IMR-90 (cell line): Measurements from ENCODE around the gene ABHD3. TPM values are rescaled to one million over a fixed set of nuclear protein-coding genes. Genes with fewer than 3 reads are reported as not detected.

Source experiments
- ATAC-seq: fragments of 200-7000 bp; cut with Tn5 transposase; 2 replicates; pipeline ENCODE4 v1.9.1; 2020; ENCODE audit warnings: low read depth, mild to moderate bottlenecking, moderate library complexity
- BruUV-seq: library from RNA; stranded (reverse); fragments of 400-500 nt; replicated peaks from 2 replicates; lab custom pipeline; 2021; lab: Mats Ljungman, UMichigan
- CTCF ChIA-PET: fragments of 300-600 bp; formaldehyde crosslinking; extraction: SDS; loops from one replicate; lab custom pipeline; 2021; ENCODE audit warnings: antibody characterized with exemption; lab: Yijun Ruan, JAX
- POLR2A ChIA-PET: fragments of 300-600 bp; sonication (Branson Sonifier 250); formaldehyde crosslinking; loops from one replicate; lab custom pipeline; 2022; ENCODE audit warnings: antibody characterized with exemption; ENCODE audit not compliant: unreplicated experiment; lab: Charles Lee
- DNase-seq: peaks from one replicate; pipeline ENCODE4 v3.0.0; 2013
- H2AFZ ChIP-seq: replicated peaks from 2 replicates; pipeline ENCODE3; 2013; ENCODE audit warnings: low read length, mild to moderate bottlenecking; ENCODE audit not compliant: poor library complexity
- H2AK5ac ChIP-seq: 2 replicates; pipeline ENCODE4 v1.6.1; 2013; ENCODE audit warnings: low read depth, low read length, inconsistent platforms
- H2AK9ac ChIP-seq: replicated peaks from 2 replicates; pipeline ENCODE3; 2013; ENCODE audit warnings: mild to moderate bottlenecking, low read depth, low read length, moderate library complexity; ENCODE audit not compliant: poor library complexity
- H2BK120ac ChIP-seq: 2 replicates; pipeline ENCODE4 v1.6.1; 2013; ENCODE audit warnings: low read depth, low read length, inconsistent platforms
- H2BK15ac ChIP-seq: 3 replicates; pipeline ENCODE4 v1.6.1; 2013; ENCODE audit warnings: low read depth, low read length, inconsistent platforms
- H2BK20ac ChIP-seq: 2 replicates; pipeline ENCODE4 v1.6.1; 2013; ENCODE audit warnings: low read depth, mild to moderate bottlenecking, inconsistent platforms, low read length, moderate library complexity
- H2BK5ac ChIP-seq: 2 replicates; pipeline ENCODE4 v1.6.1; 2013; ENCODE audit warnings: mild to moderate bottlenecking, low read depth, low read length, inconsistent platforms; ENCODE audit not compliant: poor library complexity, severe bottlenecking
- H3K14ac ChIP-seq: replicated peaks from 2 replicates; pipeline ENCODE4 v1.6.1; 2013; ENCODE audit warnings: low read depth, low read length, inconsistent platforms
- H3K18ac ChIP-seq: 2 replicates; pipeline ENCODE4 v1.6.1; 2013; ENCODE audit warnings: low read depth, low read length, control low read depth
- H3K23ac ChIP-seq: 2 replicates; pipeline ENCODE4 v1.6.1; 2013; ENCODE audit warnings: low read depth, low read length, inconsistent platforms
- H3K27ac ChIP-seq: 2 replicates; pipeline ENCODE4 v1.5.1; 2013; ENCODE audit warnings: mild to moderate bottlenecking, control low read depth, low read length; ENCODE audit not compliant: insufficient read depth
- H3K27me3 ChIP-seq: 2 replicates; pipeline ENCODE4 v1.6.1; 2013; ENCODE audit warnings: low read length; ENCODE audit not compliant: control insufficient read depth, insufficient read depth
- H3K36me3 ChIP-seq: 2 replicates; pipeline ENCODE4 v1.6.1; 2013; ENCODE audit warnings: low read length, mixed read lengths; ENCODE audit not compliant: control insufficient read depth, insufficient read depth
- H3K4ac ChIP-seq: 2 replicates; pipeline ENCODE4 v1.6.1; 2013; ENCODE audit warnings: low read depth, low read length, inconsistent platforms
- H3K4me1 ChIP-seq: 2 replicates; pipeline ENCODE4 v1.6.1; 2013; ENCODE audit warnings: low read length, mixed read lengths; ENCODE audit not compliant: control insufficient read depth, insufficient read depth
- H3K4me2 ChIP-seq: 2 replicates; pipeline ENCODE4 v1.6.1; 2013; ENCODE audit warnings: low read depth, mild to moderate bottlenecking, control low read depth, low read length, moderate library complexity
- H3K4me3 ChIP-seq: 2 replicates; pipeline ENCODE4 v1.5.1; 2013; ENCODE audit warnings: low read depth, mild to moderate bottlenecking, control low read depth, low read length, moderate library complexity; ENCODE audit not compliant: insufficient read depth
- H3K56ac ChIP-seq: 2 replicates; pipeline ENCODE4 v1.6.1; 2013; ENCODE audit warnings: low read length, inconsistent platforms; ENCODE audit not compliant: insufficient read depth; ENCODE audit errors: extremely low read depth
- H3K79me1 ChIP-seq, 2 experiments: 2 replicates each; pipeline ENCODE4 v1.6.1; 2013; ENCODE audit warnings: low read length in 2 of 2, inconsistent platforms in 1 of 2, low read depth in 1 of 2
- H3K9ac ChIP-seq: 2 replicates; pipeline ENCODE4 v1.6.1; 2013; ENCODE audit warnings: low read depth, low read length, control low read depth
- H3K9me1 ChIP-seq: 2 replicates; pipeline ENCODE4 v1.6.1; 2013; ENCODE audit warnings: low read length, inconsistent platforms; ENCODE audit not compliant: insufficient read depth
- H3K9me3 ChIP-seq: 2 replicates; pipeline ENCODE4 v1.6.1; 2013; ENCODE audit warnings: low read length; ENCODE audit not compliant: control insufficient read depth, insufficient read depth
- H4K20me1 ChIP-seq: 2 replicates; pipeline ENCODE4 v1.6.1; 2013; ENCODE audit warnings: low read length, inconsistent platforms; ENCODE audit not compliant: insufficient read depth
- H4K5ac ChIP-seq: 2 replicates; pipeline ENCODE4 v1.6.1; 2013; ENCODE audit warnings: mild to moderate bottlenecking, low read depth, low read length, control low read depth
- H4K8ac ChIP-seq, 2 experiments: 2 replicates each; pipeline ENCODE4 v1.6.1; 2013; ENCODE audit warnings: low read depth in 2 of 2, low read length in 2 of 2, control low read depth in 1 of 2, inconsistent platforms in 1 of 2
- H4K91ac ChIP-seq: 2 replicates; pipeline ENCODE4 v1.6.1; 2013; ENCODE audit warnings: low read depth, low read length, inconsistent platforms; ENCODE audit not compliant: insufficient read depth
- CEBPB ChIP-seq: IDR thresholded peaks from 2 replicates; pipeline ENCODE4 v1.6.1; 2012; ENCODE audit warnings: low read depth, low read length, improper control_type of control experiment
- CHD1 ChIP-seq: IDR thresholded peaks from 2 replicates; pipeline ENCODE4 v1.6.1; 2012; ENCODE audit warnings: low read depth, low read length, improper control_type of control experiment
- FOS ChIP-seq: fragments of 150-350 bp; IDR thresholded peaks from 2 replicates; pipeline ENCODE4 v1.6.1; 2016; ENCODE audit warnings: low read depth, low read length
- MAZ ChIP-seq: IDR thresholded peaks from 2 replicates; pipeline ENCODE4 v1.6.1; 2012; ENCODE audit warnings: low read depth, mild to moderate bottlenecking, low read length, improper control_type of control experiment, moderate library complexity, borderline replicate concordance
- MXI1 ChIP-seq: IDR thresholded peaks from 2 replicates; pipeline ENCODE4 v1.6.1; 2012; ENCODE audit warnings: low read depth, mild to moderate bottlenecking, low read length, moderate library complexity, borderline replicate concordance
- POLR2A ChIP-seq: IDR thresholded peaks from 2 replicates; pipeline ENCODE4 v1.6.1; 2012; ENCODE audit warnings: mild to moderate bottlenecking, low read depth, low read length
- RAD21 ChIP-seq: IDR thresholded peaks from 2 replicates; pipeline ENCODE4 v1.6.1; 2012; ENCODE audit warnings: low read length, improper control_type of control experiment
- RCOR1 ChIP-seq: IDR thresholded peaks from 2 replicates; pipeline ENCODE4 v1.6.1; 2012; ENCODE audit warnings: mild to moderate bottlenecking, low read length, improper control_type of control experiment; ENCODE audit not compliant: insufficient replicate concordance
- RFX5 ChIP-seq: IDR thresholded peaks from 2 replicates; pipeline ENCODE4 v1.8.0; 2012; ENCODE audit warnings: low read depth, mild to moderate bottlenecking, low read length, moderate library complexity
- SMC3 ChIP-seq: fragments of 150-350 bp; IDR thresholded peaks from 2 replicates; pipeline ENCODE4 v1.6.1; 2016; ENCODE audit warnings: low read depth, mild to moderate bottlenecking, antibody characterized with exemption, low read length, moderate library complexity
- WGBS, 2 experiments: methylation state at CpG; one replicate each; pipeline versions ENCODE4 v1.1.5 to v1.1.7; 2013; ENCODE audit warnings: missing lambda C conversion rate in 2 of 2; ENCODE audit not compliant: insufficient read length in 1 of 2; ENCODE audit errors: extremely low coverage in 2 of 2; 5-methylcytosine and 5-hydroxymethylcytosine counted together
- dilution Hi-C: fragments of 300-500 bp; cut with HindIII; formaldehyde crosslinking; loops from one replicate; pipeline ENCODE4 v1.14.3; 2018; ENCODE audit warnings: low sequenced_read_pairs; ENCODE audit not compliant: unreplicated experiment
- in situ Hi-C: fragments of 300-500 bp; cut with MboI; formaldehyde crosslinking; loops from 3 replicates; pipeline ENCODE4 v1.14.3; 2019; ENCODE audit warnings: low sequenced_read_pairs, inconsistent platforms, mixed read lengths
- intact Hi-C: fragments of 100-400 bp; cut with micrococcal nuclease; formaldehyde crosslinking; loops from 2 replicates; pipeline ENCODE4 v1.10.0; 2022
- polyA plus RNA-seq, 3 experiments: library from polyadenylated mRNA; depleted of rRNA; stranded (reverse); fragments of >200 nt; gene quantifications; 2 replicates each; pipeline ENCODE4 v1.2.3, GENCODE V29; 2012; ENCODE audit warnings: low replicate concordance in 1 of 3
- total RNA-seq: library from RNA; depleted of rRNA; stranded (reverse); fragments of >200 nt; gene quantifications from 2 replicates; pipeline ENCODE4 v1.2.3, GENCODE V29; 2012
- TF ChIP-seq, protein P1 (sequence below): conservative IDR thresholded peaks from 2 replicates; pipeline ENCODE4 v1.5.1; 2012; ENCODE audit warnings: mild to moderate bottlenecking, low read depth, low read length, improper control_type of control experiment

The ABHD3 gene
- total and polyA plus RNA-seq, 2 of the 4 experiments (the other 2 are of a cell fraction): 4.5 to 5.5 TPM

DNA sequence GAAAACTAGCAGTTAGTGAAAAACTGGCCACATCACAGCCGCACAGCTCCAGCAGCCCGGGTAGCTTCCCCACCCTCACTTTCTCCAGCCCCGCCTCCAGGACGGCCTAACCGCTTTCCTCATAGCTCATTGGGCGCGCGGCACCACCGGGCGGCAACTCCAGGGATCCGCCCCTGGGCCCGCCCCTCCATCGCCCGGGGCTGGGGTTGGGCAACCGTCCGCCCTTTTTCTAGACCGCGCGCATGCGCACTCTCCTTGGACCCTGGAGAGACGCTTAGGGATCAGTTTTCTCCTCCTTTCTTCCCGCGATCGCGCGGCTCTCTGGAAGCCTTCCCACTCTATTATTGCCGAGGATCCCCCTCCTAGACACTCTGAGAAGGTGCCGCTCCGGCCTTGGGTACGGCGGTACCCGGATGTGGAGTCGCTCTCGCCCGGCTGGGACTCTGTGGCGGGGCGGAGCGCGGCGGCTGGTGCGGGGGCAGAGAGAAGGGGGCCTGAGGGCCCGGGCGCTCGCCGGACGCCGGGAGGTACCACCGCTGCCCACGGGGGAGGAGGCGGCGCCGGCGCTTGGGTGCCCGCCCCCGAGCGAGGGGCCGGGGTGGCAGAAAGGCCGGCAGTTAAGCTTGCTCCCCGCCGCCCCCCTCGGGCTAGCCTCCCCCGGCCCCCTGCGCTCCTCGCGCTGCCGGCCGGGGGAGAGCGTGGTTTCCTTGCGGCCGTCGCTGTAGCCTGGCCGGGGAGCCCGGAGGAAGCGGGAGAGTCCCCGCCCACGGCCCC lies 36.2 kb upstream of the ABHD3 start, which contains the start of gene MIB1 (continued):
- TF ChIP-seq CHD1: 0 out of 2 replicates have a peak, but pooled peaks have one; percentile 13

GRCh38 chr18:21739604-21740537 lies 35.3 kb upstream of the ABHD3 start:
- no peak overlapping the region; the same call in 2 of the 3 replicates for H2BK15ac ChIP-seq
- ChIA-PET POLR2A (interaction anchor here (0.5 to 0.6 kb wide), 3 partner anchors 20 to 134 kb away, joined by 3 to 6 read pairs (median 6); no protein-coding TSS in a partner anchor), CTCF (no interaction called here)
- peak overlapping the region; percentile 54; the same call in 1 of the 2 replicates for H3K4me2 ChIP-seq
- H3K4me3 ChIP-seq: peak overlapping the region; percentile 19; the same call in 1 of the 2 replicates
- peak overlapping the region; percentile 55; the same call in 1 of the 2 replicates for H3K4ac ChIP-seq
- H4K5ac ChIP-seq: peak overlapping the region; percentile 41; the same call in 1 of the 2 replicates
- H3K9me3 ChIP-seq: no peaks in the 10 kb centered on the region
- peaks cover 10% of the 10 kb centered on the region; the same call in 1 of the 2 replicates for H4K20me1 ChIP-seq
- H3K79me1 ChIP-seq: peaks cover 6 to 28% of the 10 kb centered on the region in 2 experiments; a peak in 3 of 4 replicates
- H3K18ac ChIP-seq: no peak overlapping the region
- in situ Hi-C loops: no loop called here
- H2AFZ ChIP-seq: peak overlapping the region; percentile 78
- intact Hi-C loops: loop anchor here (1.0 to 10.0 kb wide), 3 partner anchors 37 to 125 kb away; partner anchors contain the start of gene SNRPD1
- no peak overlapping the region for H2BK120ac ChIP-seq
- peak overlapping the region; percentile 55 for H3K56ac ChIP-seq
- peak overlapping the region; percentile 70 for H3K23ac ChIP-seq
- DNase-seq (no peak), ATAC-seq (peak; percentile 7)
- 73% methylated on average over 3 of the region's 21 CpGs; no CpG with 5 or more reads in 1 of the 2 experiments for WGBS, 2 experiments
- H3K36me3 ChIP-seq: no peaks in the 10 kb centered on the region
- H4K91ac ChIP-seq: peak overlapping the region; percentile 37; the same call in 1 of the 2 replicates
- no peak overlapping the region for H2BK20ac ChIP-seq
- H3K27ac ChIP-seq: no peak overlapping the region
- peak overlapping the region; percentile 1 to 77; a peak in 3 of 4 replicates for H4K8ac ChIP-seq
- H3K9ac ChIP-seq: peak overlapping the region; percentile 7; the same call in 1 of the 2 replicates
- no peaks in the 10 kb centered on the region for H3K9me1 ChIP-seq
- peak overlapping the region; percentile 57 for H2AK9ac ChIP-seq
- no peak overlapping the region for H2AK5ac ChIP-seq
- dilution Hi-C loops: no loop called here
- H2BK5ac ChIP-seq: peak overlapping the region; percentile 52
- BruUV-seq: no TSS peak
- no peaks in the 10 kb centered on the region for H3K27me3 ChIP-seq
- peak overlapping the region; percentile 6 for H3K14ac ChIP-seq
- peaks cover 4% of the 10 kb centered on the region for H3K4me1 ChIP-seq
- TF ChIP-seq, protein P1, sequence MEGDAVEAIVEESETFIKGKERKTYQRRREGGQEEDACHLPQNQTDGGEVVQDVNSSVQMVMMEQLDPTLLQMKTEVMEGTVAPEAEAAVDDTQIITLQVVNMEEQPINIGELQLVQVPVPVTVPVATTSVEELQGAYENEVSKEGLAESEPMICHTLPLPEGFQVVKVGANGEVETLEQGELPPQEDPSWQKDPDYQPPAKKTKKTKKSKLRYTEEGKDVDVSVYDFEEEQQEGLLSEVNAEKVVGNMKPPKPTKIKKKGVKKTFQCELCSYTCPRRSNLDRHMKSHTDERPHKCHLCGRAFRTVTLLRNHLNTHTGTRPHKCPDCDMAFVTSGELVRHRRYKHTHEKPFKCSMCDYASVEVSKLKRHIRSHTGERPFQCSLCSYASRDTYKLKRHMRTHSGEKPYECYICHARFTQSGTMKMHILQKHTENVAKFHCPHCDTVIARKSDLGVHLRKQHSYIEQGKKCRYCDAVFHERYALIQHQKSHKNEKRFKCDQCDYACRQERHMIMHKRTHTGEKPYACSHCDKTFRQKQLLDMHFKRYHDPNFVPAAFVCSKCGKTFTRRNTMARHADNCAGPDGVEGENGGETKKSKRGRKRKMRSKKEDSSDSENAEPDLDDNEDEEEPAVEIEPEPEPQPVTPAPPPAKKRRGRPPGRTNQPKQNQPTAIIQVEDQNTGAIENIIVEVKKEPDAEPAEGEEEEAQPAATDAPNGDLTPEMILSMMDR: no peak
- TF ChIP-seq POLR2A (no peak), MXI1 (no peak), RFX5 (no peak), FOS (no peak), RCOR1 (no peak), MAZ (no peak), CEBPB (no peak), SMC3 (no peak), RAD21 (no peak)
